H1 (cell line): ENCODE results near the gene RXFP1.

Experiments
- CHD2 ChIP-seq: IDR thresholded peaks from 2 replicates; pipeline ENCODE4 v1.6.1; 2012; ENCODE audit warnings: low read length, improper control_type of control experiment
- EGR1 ChIP-seq: IDR thresholded peaks from 2 replicates; pipeline ENCODE4 v1.6.1; 2011; ENCODE audit warnings: low read depth, low read length, borderline replicate concordance
- POLR2A ChIP-seq, 2 experiments: IDR thresholded peaks; 1 replicate in 1 of 2; 2 replicates in 1 of 2; pipeline ENCODE4 v1.6.1; 2011; ENCODE audit warnings: low read depth in 2 of 2, low read length in 2 of 2, mild to moderate bottlenecking in 2 of 2; ENCODE audit errors: control extremely low read depth in 1 of 2
- TAF1 ChIP-seq: IDR thresholded peaks from 2 replicates; pipeline ENCODE4 v1.6.1; 2011; ENCODE audit warnings: mild to moderate bottlenecking, low read depth, low read length
- TCF12 ChIP-seq: IDR thresholded peaks from 2 replicates; pipeline ENCODE4 v1.6.1; 2011; ENCODE audit warnings: low read depth, mild to moderate bottlenecking, low read length
- YY1 ChIP-seq: IDR thresholded peaks from 2 replicates; pipeline ENCODE4 v1.6.1; 2011; ENCODE audit warnings: low read depth, mild to moderate bottlenecking, low read length
- ZNF274 ChIP-seq: IDR thresholded peaks from 2 replicates; pipeline ENCODE4 v1.7.0; 2012; ENCODE audit warnings: low read length, borderline replicate concordance; ENCODE audit errors: extremely low read depth
- TF ChIP-seq, protein P1 (sequence below), 3 experiments: IDR thresholded peaks; 1 replicate in 2 of 3; 2 replicates in 1 of 3; pipeline versions ENCODE4 v1.5.1 to v1.6.1; 2011; ENCODE audit warnings: low read length in 3 of 3, mild to moderate bottlenecking in 3 of 3, inconsistent platforms in 2 of 3, low read depth in 1 of 3, moderate library complexity in 1 of 3; ENCODE audit not compliant: insufficient read depth in 1 of 3; ENCODE audit errors: control extremely low read depth in 1 of 3

DNA sequence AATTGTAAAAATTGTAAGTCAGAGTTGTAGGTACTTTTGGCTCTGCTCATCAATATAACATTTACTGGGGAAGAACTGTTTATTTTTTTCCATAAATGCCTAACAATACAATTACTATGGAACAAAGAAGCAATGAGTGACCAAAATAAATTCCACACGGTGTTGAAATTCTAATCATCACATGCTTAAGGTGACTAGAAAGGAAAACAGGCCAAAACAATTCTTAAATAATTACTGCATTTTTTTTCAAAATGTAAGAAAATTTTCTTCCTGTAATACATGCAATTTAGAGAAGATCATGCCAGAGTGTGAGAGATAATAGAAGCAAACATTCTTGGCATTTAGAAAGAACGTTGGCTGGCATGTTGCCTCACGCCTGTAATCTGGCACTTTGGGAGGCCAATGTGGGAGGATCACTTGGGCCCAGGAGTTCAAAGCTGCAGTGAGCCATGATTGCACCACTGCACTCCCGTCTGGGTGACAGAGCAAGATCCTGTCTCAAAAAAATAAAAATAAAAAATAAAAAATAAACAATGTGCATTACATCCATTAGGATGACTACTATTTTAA, 127.5 kb downstream of the RXFP1 start:
- TF ChIP-seq, protein P1, sequence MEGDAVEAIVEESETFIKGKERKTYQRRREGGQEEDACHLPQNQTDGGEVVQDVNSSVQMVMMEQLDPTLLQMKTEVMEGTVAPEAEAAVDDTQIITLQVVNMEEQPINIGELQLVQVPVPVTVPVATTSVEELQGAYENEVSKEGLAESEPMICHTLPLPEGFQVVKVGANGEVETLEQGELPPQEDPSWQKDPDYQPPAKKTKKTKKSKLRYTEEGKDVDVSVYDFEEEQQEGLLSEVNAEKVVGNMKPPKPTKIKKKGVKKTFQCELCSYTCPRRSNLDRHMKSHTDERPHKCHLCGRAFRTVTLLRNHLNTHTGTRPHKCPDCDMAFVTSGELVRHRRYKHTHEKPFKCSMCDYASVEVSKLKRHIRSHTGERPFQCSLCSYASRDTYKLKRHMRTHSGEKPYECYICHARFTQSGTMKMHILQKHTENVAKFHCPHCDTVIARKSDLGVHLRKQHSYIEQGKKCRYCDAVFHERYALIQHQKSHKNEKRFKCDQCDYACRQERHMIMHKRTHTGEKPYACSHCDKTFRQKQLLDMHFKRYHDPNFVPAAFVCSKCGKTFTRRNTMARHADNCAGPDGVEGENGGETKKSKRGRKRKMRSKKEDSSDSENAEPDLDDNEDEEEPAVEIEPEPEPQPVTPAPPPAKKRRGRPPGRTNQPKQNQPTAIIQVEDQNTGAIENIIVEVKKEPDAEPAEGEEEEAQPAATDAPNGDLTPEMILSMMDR (IDR thresholded peaks at IDR 0.05; ENCODE audit: control extremely low read depth in 1 of 3, insufficient read depth in 1 of 3, low read depth in 1 of 3, low read length in 3 of 3): no peak
- TF ChIP-seq POLR2A (IDR thresholded peaks at IDR 0.05; ENCODE audit: control extremely low read depth in 1 of 2, low read depth in 2 of 2, low read length in 2 of 2): no peak
- TF ChIP-seq EGR1: no peak
- no peak for TF ChIP-seq TCF12
- no peak for TF ChIP-seq CHD2
- TF ChIP-seq TAF1: no peak
- TF ChIP-seq ZNF274: no peak
- no peak for TF ChIP-seq YY1
